ENCODE measurements around the gene PACSIN1. TPM values are rescaled to one million over a fixed set of nuclear protein-coding genes. Genes with fewer than 3 reads are reported as not detected.

Gene PACSIN1
- total RNA-seq, 1 donor from 2014 or later, result 0.11 TPM

DNA sequence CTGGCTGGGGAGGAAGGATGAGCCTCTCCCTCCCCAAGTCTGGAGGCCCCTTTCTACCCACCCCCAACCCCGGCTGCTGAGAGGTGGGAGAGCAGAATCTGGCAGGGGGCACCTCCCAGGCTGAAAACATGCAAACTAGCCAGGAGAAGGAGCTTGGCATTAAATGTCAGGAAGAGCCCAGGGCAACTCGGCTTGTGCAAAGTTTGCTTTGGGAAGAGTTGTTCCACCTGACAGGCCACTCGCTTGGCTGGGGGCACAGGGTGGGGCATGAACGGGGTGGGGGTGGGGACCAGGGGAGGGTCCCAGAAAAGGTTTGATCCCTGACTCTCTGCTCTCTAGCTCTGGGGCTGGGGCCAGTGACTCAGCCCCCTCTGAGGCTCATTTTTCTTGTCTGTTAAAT, 87.3 kb downstream of the PACSIN1 start:
- H3K27me3 Mint-ChIP-seq, result peaks cover 2% of the 10 kb centered on the region
- ChIA-PET POLR2A (no interaction called here), CTCF (no interaction called here)
- TF ChIP-seq, protein P1, sequence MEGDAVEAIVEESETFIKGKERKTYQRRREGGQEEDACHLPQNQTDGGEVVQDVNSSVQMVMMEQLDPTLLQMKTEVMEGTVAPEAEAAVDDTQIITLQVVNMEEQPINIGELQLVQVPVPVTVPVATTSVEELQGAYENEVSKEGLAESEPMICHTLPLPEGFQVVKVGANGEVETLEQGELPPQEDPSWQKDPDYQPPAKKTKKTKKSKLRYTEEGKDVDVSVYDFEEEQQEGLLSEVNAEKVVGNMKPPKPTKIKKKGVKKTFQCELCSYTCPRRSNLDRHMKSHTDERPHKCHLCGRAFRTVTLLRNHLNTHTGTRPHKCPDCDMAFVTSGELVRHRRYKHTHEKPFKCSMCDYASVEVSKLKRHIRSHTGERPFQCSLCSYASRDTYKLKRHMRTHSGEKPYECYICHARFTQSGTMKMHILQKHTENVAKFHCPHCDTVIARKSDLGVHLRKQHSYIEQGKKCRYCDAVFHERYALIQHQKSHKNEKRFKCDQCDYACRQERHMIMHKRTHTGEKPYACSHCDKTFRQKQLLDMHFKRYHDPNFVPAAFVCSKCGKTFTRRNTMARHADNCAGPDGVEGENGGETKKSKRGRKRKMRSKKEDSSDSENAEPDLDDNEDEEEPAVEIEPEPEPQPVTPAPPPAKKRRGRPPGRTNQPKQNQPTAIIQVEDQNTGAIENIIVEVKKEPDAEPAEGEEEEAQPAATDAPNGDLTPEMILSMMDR (IDR thresholded peaks at IDR 0.05), result no peak
- H3K36me3 Mint-ChIP-seq (ENCODE audit: low read depth), result no peaks in the 10 kb centered on the region
- no peak overlapping the region for H3K27ac Mint-ChIP-seq
- DNase-seq (no peak), ATAC-seq (ENCODE audit: low read depth) (no peak)
- intact Hi-C loops (cut with micrococcal nuclease), result no loop called here
- no peak overlapping the region for H3K4me3 Mint-ChIP-seq
- peaks cover 4% of the 10 kb centered on the region for H3K4me1 Mint-ChIP-seq
- H3K9me3 Mint-ChIP-seq, result no peaks in the 10 kb centered on the region

DNA sequence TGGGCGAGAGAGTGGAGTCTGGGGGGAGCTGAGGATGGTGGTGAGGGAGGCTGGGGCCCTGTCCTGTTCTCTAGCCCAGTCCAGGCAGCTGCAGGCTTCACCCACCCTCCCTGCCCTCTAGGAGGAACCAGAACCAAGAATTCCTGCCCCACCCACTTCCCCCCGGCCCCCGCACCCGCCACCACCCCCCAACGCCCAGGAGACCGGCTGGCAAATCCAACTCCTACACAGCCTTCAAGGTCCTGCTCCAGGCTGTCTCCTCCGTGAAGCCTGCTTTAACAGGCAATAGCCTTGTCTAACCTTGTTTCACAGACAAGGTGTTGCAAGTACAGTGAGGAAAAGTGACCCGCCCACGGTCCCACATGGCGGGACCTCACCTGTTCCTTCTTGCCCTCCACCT, 87.9 kb downstream of the PACSIN1 start:
- CTCF ChIA-PET, result no interaction called here
- intact Hi-C loops (cut with micrococcal nuclease), result no loop called here
- no peaks in the 10 kb centered on the region for H3K27me3 Mint-ChIP-seq
- no peaks in the 10 kb centered on the region for H3K9me3 Mint-ChIP-seq
- ATAC-seq (ENCODE audit: low read depth) (no peak), DNase-seq (no peak)
- POLR2A ChIA-PET, result no interaction called here
- TF ChIP-seq, protein P1 (IDR thresholded peaks at IDR 0.05), result no peak
- H3K36me3 Mint-ChIP-seq (ENCODE audit: low read depth), result no peaks in the 10 kb centered on the region
- no peak overlapping the region for H3K27ac Mint-ChIP-seq
- peaks cover 4% of the 10 kb centered on the region for H3K4me1 Mint-ChIP-seq
- H3K4me3 Mint-ChIP-seq, result no peak overlapping the region

DNA sequence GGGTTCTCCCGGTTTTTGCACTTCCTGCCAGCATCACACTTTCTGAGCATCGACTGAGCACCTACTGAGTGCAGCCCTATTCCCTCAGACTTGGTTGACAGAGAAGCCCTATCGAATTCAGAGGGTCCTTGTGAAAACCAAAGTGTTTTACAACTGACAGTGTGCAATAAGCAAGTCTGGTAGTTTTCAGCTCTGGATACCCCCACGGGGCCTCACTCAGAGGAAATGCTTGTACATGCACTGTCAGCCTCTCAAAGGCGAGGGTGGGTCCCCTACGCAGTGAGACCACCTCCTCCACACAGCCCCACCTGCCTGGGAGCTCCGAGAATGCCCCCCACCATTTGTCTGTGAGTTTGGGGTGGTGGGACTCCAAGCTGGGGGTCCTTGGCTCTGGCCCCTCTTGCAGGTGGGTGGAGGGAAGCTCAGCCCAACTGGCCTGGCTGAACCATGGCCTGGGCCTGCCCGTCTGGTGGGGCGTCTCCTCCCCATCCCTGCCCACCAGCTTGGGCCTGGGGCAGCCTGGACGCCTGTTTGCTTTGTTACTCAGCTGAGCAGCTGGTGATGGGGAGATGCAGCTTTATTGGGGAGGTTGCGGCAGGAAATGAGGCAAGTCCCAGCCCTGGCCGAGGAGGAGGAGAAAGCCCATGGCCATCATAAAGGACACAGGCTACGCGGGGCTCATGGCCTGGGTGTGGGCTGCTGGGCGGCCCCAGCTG, 88.6 kb downstream of the PACSIN1 start:
- intact Hi-C loops (cut with micrococcal nuclease), result no loop called here
- no peak overlapping the region for H3K4me3 Mint-ChIP-seq
- TF ChIP-seq, protein P1 (IDR thresholded peaks at IDR 0.05), result no peak
- H3K9me3 Mint-ChIP-seq, result no peaks in the 10 kb centered on the region
- no peaks in the 10 kb centered on the region for H3K36me3 Mint-ChIP-seq (ENCODE audit: low read depth)
- ATAC-seq (ENCODE audit: low read depth) (no peak), DNase-seq (no peak)
- no peak overlapping the region for H3K27ac Mint-ChIP-seq
- no peaks in the 10 kb centered on the region for H3K27me3 Mint-ChIP-seq
- H3K4me1 Mint-ChIP-seq, result peaks cover 4% of the 10 kb centered on the region
- POLR2A ChIA-PET, result no interaction called here
- CTCF ChIA-PET, result no interaction called here

DNA sequence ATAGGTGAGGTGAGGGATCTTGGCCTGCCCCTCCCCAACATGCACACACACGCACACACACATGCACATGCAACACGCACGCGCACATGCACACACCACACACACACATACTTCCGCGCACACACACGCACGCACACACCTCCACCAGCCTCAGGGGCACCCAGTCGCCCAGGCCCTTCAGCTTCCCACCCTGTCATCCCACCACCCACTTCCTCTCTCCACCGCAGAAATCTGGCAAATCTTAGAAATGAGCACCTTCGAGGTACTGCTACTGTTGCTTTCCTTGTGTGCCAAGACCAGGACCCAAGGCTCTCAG, 89.1 kb downstream of the PACSIN1 start:
- no peak overlapping the region for H3K4me3 Mint-ChIP-seq
- H3K9me3 Mint-ChIP-seq, result no peaks in the 10 kb centered on the region
- DNase-seq, result no peak
- intact Hi-C loops (cut with micrococcal nuclease), result no loop called here
- TF ChIP-seq, protein P1 (IDR thresholded peaks at IDR 0.05), result no peak
- CTCF ChIA-PET, result no interaction called here
- H3K27me3 Mint-ChIP-seq, result no peaks in the 10 kb centered on the region
- ATAC-seq (ENCODE audit: low read depth), result no peak
- POLR2A ChIA-PET, result no interaction called here
- peaks cover 4% of the 10 kb centered on the region for H3K4me1 Mint-ChIP-seq
- H3K36me3 Mint-ChIP-seq (ENCODE audit: low read depth), result no peaks in the 10 kb centered on the region
- H3K27ac Mint-ChIP-seq, result no peak overlapping the region

DNA sequence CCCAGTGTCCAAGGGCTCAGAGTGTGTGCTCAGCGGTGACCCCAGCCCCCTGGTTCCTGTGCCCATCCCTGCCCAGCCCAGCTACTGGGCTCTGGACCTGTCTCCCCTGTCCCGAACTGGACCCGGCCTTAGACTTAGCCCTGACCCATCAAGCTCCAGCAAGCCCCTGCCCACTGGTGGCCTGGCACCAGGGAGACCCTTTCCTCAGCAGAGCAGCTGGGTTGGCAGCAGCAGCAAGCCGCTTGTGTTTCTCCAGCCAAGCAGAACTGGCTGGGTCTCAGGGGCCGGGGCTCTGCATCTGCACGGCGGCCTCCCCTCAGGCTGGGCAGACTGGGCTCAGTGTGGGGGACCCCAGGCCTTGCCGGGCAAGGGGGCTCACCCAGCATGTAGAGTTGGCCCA, 89.5 kb downstream of the PACSIN1 start:
- no peak overlapping the region for H3K27ac Mint-ChIP-seq
- ATAC-seq (ENCODE audit: low read depth) (no peak), DNase-seq (no peak)
- no peaks in the 10 kb centered on the region for H3K27me3 Mint-ChIP-seq
- H3K4me1 Mint-ChIP-seq, result peaks cover 4% of the 10 kb centered on the region
- intact Hi-C loops (cut with micrococcal nuclease), result no loop called here
- CTCF ChIA-PET, result no interaction called here
- no peaks in the 10 kb centered on the region for H3K9me3 Mint-ChIP-seq
- TF ChIP-seq, protein P1 (IDR thresholded peaks at IDR 0.05), result no peak
- POLR2A ChIA-PET, result interaction anchor here (0.9 kb wide), 1 partner anchor 120 kb away, joined by 3 read pairs; no protein-coding TSS in a partner anchor
- H3K4me3 Mint-ChIP-seq, result no peak overlapping the region
- no peaks in the 10 kb centered on the region for H3K36me3 Mint-ChIP-seq (ENCODE audit: low read depth)
